GM12801 (cell line): ENCODE data around the gene COBL.

Source experiments
- TF ChIP-seq, protein P1 (sequence below): IDR thresholded peaks from one replicate; pipeline ENCODE4 v1.5.1; 2011; ENCODE audit warnings: control low read depth; ENCODE audit not compliant: insufficient read length; ENCODE audit errors: extremely low read depth

Gene COBL

DNA sequence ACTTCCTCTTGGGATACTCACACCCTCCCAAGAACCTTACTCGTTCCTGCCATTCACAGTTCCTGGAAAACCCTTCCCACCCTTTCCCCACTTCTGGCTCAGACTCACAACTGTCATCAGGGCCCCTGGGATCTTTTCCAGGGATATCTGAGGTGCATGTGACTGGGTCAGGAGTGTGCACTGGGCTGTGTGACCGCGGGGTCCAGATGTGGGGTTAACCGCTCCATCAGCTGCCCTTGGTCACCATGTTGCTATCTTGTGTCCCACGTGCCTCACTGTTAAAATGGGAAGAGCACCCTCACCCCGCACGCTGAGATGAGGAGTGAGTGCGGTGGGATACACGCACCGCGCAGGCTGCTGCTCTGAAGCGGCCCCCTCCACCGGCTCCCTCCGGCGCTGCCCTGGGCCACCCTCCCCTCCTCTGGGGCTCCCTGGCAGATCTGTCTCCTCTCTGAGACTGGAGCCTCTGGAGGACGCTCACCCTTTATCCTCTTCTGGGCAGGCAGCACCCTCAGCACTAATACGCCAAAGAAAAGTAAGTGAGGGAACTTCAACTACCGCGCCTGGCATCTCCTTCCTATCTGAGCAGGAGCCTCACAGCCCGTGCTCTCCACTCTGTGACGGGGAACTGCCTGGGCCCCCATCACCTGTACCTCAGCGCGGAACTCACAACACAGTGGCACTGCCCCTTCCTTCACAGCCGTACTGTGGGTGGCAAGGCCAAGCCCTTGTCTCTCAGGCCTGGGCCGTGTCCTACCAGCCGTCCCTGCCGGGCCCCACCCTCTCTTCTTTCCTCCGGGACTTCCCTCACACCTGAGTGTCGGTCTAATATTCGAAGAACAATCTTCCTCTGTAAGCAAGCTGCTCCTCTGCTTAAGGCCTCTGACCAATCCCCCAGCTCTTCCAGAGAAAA, 15.6 kb downstream of the COBL start:
- TF ChIP-seq, protein P1, sequence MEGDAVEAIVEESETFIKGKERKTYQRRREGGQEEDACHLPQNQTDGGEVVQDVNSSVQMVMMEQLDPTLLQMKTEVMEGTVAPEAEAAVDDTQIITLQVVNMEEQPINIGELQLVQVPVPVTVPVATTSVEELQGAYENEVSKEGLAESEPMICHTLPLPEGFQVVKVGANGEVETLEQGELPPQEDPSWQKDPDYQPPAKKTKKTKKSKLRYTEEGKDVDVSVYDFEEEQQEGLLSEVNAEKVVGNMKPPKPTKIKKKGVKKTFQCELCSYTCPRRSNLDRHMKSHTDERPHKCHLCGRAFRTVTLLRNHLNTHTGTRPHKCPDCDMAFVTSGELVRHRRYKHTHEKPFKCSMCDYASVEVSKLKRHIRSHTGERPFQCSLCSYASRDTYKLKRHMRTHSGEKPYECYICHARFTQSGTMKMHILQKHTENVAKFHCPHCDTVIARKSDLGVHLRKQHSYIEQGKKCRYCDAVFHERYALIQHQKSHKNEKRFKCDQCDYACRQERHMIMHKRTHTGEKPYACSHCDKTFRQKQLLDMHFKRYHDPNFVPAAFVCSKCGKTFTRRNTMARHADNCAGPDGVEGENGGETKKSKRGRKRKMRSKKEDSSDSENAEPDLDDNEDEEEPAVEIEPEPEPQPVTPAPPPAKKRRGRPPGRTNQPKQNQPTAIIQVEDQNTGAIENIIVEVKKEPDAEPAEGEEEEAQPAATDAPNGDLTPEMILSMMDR: no peak

DNA sequence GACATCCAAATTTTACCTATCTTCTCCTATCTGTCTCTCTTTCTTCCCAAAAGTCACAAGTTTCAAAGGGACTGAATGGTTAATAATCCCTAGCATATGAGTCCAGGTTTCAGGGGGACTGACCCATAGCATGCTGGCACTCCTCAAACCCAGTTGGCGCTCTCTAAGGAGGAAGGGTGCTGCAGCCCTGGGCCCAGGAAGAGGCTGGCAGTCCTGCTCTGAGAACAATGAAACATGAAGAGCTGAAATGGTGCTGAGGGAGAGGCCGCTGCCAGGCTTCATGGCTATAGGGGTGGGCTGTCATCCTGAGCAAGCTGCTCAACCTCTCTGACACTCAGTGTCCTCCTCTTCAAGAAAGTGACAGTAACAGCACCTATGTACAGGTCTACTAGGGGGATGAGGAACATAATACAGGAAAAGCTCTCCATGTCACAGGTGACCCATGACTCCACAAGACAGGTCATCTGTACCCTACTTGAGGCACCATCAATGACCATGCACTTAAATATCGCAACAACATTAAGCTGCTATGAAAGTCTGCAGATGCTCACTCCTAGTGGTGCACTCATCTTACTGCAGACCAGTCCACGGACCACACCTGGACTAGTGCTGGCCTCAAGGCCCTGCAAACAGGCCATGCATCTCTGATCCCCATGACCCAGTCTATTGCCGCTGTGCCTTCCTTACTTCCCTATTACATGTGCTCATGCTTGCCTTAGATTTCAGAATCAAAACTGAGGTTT, 17.0 kb downstream of the COBL start:
- TF ChIP-seq, protein P1: no peak

DNA sequence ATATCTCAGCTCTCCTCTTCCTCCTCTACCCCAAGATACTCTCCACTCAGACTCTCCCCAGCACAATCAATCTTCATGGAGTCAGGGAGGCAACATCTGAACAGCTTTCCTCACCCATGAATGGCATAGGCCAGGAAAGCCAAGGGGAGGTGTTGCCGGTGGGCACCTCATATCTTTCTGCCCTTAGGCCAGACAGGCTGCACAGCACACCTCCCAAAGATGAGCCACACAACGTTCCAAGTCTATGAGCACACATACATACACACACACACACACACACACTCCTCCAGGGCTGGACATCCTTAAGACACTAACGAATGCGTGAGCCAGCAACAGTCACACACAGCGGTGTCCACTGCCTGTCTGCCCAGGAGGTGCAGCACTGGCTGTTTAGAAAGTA, 17.7 kb downstream of the COBL start:
- TF ChIP-seq, protein P1: no peak

DNA sequence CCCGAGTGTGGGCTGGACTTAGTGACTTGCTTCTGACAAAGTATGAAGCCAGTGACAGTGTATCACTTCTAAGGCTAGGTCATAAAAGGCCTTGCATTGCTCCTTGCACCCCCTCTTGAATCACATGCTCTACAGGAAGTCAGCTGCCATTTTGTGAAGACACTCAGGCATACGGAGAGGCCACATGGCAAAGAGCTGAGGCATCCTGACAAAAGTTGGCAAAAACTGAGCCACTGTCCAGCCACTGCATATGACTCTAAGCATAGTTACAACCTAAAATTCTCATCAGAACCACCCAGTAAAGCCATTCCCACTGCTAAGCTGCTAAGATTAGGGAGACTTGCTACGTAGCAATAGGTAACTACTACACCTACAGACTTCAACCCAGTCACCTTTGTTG, 18.6 kb downstream of the COBL start:
- TF ChIP-seq, protein P1: no peak

DNA sequence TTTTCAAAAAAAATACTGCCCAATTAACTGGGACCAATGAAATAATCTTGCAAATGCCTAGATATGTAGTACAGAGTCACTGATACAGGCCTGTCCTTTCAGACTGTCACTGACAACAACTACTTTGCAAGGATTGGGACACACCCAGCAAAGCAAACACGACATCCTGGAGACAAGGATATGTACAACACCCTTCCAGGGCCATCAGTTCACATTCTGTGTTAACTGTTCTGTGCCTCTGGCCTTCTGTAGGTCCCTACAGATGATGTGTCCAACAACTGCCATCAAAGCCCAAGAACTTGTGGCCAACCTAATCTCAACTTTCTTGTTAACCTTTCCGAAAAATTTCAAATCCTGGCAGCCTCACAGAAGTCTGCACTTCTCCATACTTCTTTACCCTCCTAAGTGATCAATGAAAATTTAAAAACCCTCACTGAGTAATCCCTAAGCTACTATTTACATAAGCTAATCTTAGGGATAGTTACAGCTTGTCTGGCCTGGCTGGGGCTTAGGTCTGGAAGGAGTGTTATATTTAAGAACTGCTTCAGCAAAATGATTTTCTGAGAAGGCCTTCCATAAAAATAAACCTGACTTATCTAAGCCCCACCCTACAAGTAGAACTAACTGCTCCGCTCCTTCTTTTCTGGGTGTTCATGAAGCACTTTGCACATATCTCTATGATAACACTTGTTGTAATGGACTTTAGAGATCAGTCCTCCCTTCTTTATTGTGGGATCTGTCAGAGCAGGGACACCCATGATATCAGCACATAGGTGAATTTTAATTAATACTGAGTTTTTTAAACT, 21.0 kb downstream of the COBL start:
- TF ChIP-seq, protein P1: no peak

DNA sequence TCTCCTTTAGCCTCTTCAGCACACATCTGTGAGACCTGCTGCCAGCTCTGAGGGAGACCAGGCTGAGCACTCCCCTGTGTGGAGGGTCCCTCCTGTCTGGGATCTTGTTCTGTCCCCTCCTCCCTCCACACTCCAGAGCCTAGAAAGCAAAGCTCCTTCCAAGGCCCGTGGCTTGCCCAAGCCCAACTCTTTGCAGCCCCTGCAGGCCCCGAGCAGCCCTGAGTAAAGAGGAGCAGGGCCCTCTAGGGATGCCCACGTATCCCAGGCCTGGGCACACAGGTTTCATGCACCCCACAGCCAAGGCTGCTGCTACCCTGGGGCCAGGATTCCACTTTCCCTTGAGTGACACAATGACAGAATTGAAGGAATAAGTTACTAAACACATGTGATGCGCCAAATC, 24.0 kb downstream of the COBL start:
- TF ChIP-seq, protein P1: no peak
